Midbrain (tissue), 1 donor: ENCODE measurements around the gene TMEM131.

Experiments
- DNase-seq: peaks from one replicate; lab custom pipeline; 2025; lab: John Stamatoyannopoulos, UW

The TMEM131 gene

DNA sequence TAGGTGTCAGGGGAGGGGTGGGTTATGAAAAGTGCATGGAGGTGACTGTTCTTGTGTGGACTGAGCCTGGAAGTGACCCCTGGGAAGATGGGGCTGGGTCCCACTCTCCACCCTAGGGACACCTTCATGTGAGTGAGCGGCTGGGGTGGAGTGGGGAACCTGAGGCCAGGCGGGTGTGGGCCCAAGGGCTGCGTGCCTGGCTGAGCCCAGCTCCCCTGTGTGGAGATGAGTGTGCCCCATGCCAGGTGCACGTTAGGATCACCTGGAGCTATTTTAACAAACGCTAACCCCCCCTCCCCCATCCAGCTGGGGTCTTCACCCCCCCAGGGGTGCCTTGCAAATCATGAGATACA lies 255.9 kb downstream of the TMEM131 start:
- DNase-seq, result no peak

DNA sequence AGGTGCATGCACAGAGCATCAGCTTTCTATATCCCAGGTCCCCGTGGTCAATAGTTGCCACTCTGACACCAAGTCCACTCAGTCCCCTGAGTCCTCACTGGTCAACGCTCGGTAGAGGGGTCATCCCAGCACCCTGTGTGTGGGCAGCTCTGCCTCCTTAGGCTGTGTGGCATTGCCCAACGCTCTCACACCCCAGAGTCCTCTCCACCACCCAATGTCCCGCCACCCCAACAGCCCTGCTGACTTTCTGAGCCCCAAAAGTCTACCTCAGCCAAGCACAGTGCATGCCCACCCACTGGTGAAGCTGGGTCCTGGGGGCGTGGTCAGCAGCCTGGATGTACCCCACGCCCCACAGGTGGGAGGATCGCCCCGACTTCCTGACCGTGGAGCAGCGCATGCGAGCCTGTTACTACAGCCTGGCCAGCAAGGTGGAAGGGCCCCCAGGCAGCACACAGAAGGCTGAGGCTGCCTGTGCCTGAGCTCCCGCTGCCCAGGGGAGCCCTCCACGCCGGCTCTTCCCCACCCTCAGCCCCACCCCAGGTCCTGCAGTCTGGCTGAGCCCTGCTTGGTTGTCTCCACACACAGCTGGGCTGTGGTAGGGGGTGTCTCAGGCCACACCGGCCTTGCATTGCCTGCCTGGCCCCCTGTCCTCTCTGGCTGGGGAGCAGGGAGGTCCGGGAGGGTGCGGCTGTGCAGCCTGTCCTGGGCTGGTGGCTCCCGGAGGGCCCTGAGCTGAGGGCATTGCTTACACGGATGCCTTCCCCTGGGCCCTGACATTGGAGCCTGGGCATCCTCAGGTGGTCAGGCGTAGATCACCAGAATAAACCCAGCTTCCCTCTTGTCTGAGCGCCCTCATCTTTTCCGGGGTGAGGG lies 256.5 kb downstream of the TMEM131 start:
- no peak for DNase-seq

DNA sequence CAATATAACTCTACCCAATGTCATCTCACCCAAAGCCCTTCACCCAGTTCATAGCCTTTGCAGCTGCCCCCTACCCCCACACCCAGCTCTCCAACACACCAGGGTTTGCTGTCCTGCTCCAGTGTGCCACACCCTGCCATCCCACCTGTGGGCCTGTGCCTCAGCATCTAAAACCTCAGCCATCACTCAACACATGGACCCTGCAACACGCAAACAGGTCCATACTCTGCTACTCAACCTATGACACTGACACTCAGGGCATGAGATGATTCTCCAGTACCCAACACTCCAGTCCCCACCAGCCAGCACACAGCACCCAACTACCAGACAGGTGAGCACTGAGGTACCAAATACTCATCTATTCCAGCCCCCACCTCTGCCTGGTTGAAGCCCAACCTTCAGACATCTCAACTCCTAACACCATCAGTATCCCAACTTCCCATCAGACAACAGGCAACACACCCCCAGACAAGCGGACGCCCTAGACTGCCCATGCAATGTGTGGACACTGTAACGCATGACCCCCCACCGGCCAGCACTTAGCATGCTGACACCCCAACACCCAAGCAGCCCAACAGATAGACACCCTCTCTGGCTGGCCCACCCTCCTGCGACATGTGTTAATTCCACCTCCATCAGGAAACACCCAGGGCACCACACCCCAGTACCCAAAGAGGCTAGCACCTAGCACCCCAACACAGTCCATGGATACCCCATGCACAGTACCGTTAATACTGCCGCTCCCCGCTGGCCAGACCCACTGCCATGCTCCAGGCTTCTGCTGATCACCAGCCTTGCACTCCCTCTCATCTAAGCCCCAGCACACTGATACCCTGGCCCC lies 257.3 kb downstream of the TMEM131 start:
- DNase-seq, result no peak

DNA sequence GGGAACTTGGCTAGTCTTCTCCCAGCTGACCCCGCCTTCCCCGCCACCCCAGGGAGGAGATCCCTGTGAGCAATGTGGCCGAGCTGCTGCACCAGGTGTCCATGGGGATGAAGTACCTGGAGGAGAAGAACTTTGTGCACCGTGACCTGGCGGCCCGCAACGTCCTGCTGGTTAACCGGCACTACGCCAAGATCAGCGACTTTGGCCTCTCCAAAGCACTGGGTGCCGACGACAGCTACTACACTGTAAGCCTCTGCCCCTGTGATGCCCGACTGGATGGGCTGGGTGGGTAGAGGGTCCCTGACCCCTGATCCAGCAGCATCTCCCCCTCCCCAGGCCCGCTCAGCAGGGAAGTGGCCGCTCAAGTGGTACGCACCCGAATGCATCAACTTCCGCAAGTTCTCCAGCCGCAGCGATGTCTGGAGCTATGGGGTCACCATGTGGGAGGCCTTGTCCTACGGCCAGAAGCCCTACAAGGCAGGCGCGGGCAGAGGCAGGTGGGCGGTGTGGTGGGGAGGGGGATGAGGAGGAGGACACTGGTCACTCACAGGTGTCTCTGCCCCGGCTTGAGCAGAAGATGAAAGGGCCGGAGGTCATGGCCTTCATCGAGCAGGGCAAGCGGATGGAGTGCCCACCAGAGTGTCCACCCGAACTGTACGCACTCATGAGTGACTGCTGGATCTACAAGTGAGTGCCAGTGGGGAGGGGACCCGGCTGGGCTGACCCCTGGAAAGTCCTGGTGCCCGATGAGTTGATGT lies 258.1 kb downstream of the TMEM131 start:
- no peak for DNase-seq

DNA sequence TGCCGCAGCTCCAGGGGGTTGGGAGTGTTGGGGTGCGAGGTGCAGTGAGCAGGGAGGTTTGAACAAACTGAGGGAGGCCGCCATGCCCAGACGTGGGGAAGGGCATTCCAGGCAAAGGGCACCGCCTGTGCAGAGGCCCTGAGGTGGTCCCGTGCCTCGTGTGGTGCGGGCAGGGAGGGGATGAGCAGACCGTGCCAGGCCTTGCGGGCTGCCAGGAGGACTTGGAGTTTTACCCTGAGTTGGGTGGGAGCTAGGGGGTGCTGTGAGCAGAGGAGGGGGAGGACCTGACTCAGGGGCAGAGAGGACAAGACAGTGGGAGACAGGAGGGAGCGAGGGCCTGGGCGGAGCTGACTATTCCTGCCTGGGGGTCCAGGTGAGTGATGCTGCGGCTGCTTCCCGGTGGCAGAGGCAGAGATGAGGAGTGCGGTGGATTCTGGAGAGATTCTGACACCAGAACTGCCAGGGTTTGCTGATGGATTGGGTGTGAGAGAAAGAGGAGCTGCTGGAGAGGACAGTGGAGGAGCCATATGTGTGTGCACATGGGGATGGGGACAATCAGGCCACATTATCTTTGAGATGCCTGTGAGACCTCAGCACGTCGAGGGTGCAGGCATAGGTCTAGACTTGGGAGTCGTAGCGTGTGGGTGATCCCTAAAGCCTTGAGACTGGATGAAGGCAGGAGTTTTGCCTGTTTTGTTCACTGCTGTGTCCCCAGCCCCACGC lies 259.0 kb downstream of the TMEM131 start:
- no peak for DNase-seq

DNA sequence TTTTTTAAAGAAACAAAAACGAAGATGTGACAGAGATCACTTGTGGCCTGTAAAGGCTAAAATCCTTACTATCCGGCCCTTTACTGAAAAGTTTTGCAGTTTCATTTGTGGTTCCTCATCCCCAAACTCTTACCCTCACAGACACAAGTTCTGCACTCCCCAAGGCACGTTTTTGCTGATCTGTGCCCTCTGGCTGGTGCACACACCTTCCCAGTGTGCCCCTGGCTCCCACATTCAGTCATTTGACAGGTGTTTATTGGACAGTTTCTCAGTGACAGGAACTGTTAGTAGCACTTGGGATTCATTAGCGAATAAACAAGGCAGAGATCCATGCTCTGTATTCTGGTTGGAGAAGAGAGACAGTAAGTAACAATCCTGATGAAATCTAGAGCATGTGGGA lies 259.6 kb downstream of the TMEM131 start:
- no peak for DNase-seq

DNA sequence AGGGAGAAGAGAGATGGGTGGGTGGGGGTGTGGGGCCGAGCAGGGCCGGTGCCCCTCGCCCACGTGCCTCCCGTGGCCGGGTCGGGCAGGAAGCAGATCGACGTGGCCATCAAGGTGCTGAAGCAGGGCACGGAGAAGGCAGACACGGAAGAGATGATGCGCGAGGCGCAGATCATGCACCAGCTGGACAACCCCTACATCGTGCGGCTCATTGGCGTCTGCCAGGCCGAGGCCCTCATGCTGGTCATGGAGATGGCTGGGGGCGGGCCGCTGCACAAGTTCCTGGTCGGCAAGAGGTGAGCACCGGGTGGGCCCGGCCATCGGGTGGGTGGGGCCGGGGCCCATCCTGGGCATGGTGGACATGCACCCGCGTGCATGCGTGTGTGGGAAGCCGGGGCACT lies 260.6 kb downstream of the TMEM131 start:
- no peak for DNase-seq

DNA sequence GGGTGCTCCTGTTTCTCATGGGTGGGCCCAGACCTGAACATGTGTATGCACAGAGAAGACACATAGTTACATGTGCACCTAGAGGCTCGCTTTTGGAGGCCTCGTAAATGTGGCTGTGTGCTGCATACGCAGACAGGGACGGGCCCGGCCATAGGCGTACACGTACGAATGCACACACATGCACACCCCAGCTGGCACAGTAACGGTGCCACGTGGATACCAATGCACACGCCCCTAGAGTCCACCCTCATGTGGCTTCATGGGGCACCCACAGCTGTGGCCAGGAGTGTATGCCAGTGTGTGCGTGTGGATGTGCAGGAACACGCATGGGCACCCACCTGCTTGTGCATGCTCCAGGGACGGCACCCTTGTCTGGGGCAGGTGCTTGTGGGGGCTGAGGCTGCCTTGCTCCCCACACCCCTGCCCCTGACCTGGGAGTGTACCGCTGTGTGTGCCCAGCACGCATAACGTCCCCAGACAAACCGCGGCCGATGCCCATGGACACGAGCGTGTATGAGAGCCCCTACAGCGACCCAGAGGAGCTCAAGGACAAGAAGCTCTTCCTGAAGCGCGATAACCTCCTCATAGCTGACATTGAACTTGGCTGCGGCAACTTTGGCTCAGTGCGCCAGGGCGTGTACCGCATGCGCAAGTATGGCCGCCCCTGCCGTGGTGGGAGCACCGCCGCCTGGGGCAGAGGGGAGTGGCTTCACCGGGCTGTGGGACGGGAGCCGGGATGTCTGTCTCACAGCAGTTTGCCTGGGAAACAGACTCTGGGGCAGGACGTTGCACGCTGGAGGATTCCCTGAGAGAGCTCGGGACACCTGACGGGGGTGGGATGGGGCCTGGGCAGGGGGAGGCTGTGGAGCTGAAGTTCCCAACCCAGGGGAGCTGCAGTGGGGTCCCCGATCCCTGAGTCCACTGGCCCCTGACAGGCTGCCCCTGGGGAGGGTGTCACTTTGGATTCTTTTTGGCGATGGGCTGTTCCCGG lies 261.4 kb downstream of the TMEM131 start:
- no peak for DNase-seq

DNA sequence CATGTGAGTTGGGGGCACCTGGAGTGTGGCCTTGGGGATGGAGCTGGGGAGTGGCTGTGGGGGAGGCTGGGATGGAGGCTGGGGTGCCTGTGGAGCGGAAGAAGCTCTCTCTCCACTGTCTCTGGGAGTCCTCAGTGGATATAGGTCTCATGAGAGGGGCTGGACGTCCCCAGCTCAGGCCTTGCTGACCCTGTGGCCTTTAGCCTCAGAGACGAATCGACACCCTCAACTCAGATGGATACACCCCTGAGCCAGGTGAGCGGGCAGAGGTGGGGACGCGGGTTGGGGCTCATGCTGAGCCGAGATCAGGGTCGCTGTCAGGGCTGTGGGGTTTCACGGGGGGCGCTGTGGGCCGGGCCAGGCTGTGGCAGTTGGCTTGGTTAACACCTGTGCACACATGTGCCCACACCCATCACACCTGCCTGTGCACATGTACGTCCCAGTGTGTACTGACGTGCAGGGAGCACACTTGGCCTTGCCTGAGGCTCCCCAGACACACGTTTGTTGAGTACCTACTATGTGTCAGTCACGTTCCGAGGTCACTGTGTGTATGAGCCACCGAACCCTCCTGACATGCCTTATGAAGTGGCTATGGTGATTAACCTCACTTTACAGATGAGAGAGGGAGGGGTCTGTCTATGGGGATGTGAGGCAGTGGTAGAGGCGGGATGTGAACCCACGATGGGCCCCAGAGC lies 262.3 kb downstream of the TMEM131 start:
- no peak for DNase-seq

DNA sequence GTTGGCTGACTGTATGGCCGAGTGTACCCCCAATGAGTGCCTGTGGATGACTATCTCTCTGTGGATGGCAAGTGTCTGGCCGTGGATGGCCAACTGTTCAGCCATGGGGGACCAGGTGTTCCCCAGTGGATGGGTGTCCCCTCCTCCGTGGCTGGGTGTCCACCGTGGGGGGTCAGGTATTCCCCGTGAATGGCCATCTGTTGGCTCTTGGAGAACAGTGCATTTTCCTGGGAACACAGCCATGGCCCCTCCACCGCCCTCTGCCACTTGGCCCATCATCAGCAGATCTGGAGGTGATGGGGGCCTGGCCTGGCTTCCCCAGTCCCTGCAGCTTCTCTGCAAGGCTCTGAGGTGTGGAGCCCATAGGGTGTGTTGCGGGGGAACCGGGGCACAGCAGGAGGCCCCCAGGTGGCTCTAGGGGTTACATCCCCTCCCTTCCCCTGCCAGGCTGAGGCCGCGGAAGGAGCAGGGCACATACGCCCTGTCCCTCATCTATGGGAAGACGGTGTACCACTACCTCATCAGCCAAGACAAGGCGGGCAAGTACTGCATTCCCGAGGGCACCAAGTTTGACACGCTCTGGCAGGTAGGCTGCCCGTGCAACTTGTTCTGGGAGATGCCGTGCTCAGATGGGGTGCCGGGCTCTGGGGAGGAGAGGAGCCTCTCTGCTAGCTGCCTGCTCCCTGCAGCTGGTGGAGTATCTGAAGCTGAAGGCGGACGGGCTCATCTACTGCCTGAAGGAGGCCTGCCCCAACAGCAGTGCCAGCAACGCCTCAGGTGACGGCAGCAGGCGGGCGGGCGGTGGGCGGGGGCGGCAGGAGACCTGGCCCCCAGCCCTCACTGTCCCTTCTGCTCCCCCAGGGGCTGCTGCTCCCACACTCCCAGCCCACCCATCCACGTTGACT lies 263.1 kb downstream of the TMEM131 start:
- DNase-seq, result no peak

DNA sequence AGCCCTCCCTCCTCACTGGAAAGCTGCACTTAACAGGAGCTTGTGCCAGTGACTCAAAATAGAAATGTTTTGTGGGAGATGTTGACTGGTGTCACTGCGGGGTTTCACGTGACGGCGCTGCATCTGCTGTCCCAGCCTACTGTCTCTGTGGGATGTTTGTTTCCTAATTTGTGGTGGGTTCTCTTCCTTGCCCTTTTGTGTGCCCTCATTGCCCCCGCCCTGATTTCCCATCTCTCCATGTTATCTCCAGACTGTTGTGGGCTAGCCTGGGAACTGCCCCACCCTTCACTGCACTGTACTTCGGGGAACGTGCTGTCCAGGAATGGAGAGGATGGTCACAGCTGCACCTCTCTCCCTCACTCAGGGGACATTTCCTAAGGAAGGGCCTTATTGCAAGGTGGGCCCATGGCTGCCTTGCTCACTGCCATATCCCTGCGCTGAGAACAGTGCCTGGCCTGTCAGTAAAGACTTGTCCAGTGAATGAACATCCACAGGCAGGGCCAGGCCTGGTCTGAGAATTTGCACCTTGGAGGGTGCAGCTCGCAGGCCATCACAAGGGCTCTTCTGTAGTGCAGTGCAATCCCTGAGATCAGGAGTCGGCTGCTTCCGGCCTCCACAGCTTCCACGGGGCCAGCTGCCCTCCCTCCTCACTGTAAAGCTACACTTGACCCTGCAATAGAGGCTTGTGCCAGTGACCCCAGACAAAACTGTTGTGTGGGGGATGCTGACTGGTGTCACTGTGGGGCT lies 264.3 kb downstream of the TMEM131 start:
- DNase-seq, result no peak

DNA sequence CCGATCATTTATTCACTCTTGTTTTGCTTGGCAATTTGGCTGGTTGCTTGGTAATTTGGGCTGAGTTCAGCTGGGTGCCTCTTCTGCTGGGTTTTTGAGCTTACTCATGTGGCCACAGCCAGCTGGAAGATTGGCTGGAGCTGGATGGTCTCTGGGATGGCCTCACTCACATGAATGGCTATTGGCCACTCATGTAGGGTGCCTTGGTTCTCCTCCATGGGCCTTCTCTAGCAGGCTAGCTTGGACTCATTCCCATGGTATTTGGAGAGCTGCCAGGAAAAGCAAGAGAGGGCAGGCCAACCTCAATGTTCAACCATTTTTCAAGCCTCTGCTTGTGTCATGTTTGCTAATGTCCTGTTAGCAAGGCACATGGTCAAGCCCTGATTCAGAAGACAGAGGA lies 265.5 kb downstream of the TMEM131 start:
- DNase-seq, result no peak

DNA sequence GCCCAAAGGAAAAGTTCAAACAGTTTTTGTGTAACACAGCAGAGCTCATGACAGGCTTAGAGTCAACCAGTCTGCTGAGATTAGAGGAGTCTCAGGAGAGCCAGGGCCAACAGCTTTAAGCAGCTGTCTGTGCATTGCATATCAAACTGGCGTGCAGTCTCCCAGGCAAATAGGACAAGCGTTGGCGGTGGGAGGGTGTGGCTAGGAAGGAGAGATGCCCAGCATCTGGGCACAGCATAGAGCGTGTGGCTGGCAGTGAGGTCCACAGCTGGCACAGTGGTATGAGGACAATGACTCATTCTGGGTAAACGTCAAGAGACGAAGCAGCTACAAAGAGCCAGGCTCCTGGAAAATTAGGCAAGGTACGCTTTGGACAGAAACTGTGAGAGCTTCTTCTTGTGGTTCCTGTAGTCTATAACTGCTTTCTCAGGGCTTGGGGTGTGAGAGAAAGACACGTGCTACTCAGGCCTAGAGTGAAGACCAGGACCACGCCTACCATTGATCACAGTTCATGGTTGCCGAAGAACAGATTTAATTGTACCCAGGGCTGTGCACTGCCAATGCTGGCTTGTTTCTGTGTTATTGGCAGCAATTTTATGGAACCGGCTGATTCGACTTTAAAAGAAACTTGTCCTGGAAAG lies 267.5 kb downstream of the TMEM131 start:
- no peak for DNase-seq

DNA sequence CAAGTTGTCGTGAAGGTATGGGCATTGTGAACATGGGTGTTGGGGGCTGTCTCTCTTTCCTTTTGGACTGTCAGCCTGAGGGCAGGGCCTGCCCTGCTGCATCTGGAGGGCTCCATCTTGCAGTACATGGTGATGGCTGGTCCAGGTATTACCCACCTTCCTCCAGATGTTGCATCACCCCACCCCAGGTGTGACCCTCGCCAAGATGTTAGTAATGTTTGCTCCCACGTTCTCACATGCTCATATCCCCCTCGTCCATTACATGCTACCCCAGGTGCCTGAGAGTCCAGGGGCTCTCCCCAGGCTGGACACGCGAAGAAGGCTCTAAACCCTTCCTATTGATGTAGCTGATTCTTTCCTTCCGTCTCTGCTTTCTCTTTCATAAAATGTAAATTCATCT lies 268.5 kb downstream of the TMEM131 start:
- DNase-seq, result no peak

DNA sequence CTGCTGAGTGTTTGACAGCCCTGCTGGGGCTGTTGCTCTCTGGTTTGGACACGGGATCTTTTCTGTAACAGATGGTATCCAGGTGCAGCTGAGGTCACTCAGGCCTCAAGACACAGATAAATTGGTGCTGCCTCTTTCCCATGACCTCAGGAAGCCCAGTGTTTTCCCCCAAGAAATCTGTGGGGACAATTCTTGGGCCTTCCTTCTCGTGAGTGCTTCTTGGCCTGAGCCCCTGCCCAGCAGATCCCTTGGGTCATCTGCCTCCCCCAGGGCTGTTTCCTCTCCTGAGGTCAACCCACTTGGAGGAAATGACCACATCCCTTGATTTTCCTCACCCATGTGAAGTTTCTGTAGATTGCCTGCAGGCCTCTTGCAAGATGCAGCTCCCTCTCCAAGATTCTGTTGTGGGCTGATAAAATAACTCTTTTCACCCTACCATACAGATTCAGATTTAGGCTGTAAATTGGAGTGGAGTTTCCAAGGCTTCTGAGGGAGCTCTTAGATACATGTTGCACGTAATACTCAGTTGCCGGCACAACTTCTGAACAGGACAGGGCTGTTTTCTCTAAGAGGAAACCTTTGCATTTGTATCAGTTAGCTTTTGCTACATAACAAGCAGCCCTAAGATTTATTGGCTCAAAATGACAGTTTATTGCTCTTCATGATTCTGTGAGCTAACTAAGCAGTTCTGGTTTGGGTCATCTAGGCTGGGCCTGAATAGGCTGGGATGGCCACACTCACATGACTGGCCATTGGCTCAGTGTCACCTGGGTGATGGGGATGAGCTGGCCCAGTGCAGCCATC lies 269.3 kb downstream of the TMEM131 start:
- DNase-seq, result no peak

DNA sequence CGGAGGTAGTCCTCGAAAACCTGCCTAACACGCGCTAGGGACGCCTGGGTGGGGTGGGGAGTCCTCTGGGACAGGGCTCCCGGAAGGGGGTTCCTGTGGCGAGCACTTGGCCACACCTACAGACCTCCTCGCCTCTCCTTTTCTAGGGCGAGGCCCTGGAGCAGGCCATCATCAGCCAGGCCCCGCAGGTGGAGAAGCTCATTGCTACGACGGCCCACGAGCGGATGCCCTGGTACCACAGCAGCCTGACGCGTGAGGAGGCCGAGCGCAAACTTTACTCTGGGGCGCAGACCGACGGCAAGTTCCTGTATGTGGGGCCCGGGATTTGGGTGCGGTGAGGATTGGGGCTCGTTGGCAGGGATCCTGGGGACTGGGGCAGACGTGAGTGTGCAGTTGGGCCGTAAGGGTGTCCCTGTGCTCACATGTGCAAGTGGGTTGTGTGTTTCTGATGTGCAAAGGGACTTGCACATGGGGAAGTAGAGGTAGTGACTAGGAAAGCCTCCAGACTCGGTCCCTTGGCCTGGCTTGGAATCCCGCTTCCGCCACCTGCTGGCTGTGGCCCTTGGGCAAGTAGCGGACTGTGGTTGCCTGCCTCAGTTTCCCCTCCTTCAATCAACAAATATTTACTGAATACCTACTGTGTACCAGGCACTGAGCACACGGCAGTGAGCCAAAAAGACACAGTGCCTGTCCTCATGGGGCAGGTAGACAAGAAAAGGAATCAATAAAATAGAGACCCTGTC lies 270.6 kb downstream of the TMEM131 start:
- no peak for DNase-seq
